ENCODE results near the gene GCK. TPM values are rescaled to one million over a fixed set of nuclear protein-coding genes. Genes with fewer than 3 reads are reported as not detected.

GCK gene
- total and polyA plus RNA-seq, 9 donors = 3.2 to 9.5 (median 4.9) TPM

DNA sequence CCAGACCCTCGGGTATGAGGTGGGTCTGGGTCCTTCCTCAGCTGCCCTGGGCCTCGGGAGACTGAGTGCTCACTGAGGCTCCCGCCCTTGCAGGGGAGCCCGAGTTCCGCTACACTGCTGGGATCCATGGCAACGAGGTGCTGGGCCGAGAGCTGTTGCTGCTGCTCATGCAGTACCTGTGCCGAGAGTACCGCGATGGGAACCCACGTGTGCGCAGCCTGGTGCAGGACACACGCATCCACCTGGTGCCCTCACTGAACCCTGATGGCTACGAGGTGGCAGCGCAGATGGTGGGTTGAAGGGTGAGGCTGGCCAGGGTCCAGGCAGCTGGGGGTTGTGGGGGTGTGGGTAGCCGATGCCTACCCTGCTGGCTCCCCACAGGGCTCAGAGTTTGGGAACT is 77.5 kb downstream of the GCK start:
- Histone ChIP-seq H3K36me3 (ENCODE audit: control insufficient read depth, insufficient read depth, low read length) (peaks cover 82% of the 10 kb centered on the region), H3K27ac (ENCODE audit: low read length) (no peak overlapping the region), H3K4me3 (ENCODE audit: low read length) (no peak overlapping the region), H3K4me1 (ENCODE audit: control insufficient read depth, insufficient read depth, low read length) (peaks cover 57% of the 10 kb centered on the region), H3K27me3 (ENCODE audit: control insufficient read depth, insufficient read depth, low read length) (no peaks in the 10 kb centered on the region), H3K9me3 (replicated peaks; ENCODE audit: control insufficient read depth, low read depth, low read length) (no peaks in the 10 kb centered on the region)
- no peak for DNase-seq
- 79% methylated on average over 14 of the region's 16 CpGs for WGBS (ENCODE audit: insufficient coverage)

GRCh38 chr7:44110719-44111635 is 78.3 kb downstream of the GCK start:
- H3K4me1 ChIP-seq (ENCODE audit: control insufficient read depth, insufficient read depth, low read length) = peaks cover 51% of the 10 kb centered on the region
- WGBS (ENCODE audit: insufficient coverage) = 68% methylated on average over 17 of the region's 27 CpGs

GRCh38 chr7:44109991-44110390 is 79.2 kb downstream of the GCK start:
- H3K4me1 ChIP-seq (ENCODE audit: control insufficient read depth, insufficient read depth, low read length) = peaks cover 51% of the 10 kb centered on the region
- no peak overlapping the region for H3K4me3 ChIP-seq (ENCODE audit: low read length)
- peaks cover 68% of the 10 kb centered on the region for H3K36me3 ChIP-seq (ENCODE audit: control insufficient read depth, insufficient read depth, low read length)
- WGBS (ENCODE audit: insufficient coverage) = 92% methylated on average over 17 of the region's 18 CpGs
- DNase-seq = no peak
- no peaks in the 10 kb centered on the region for H3K9me3 ChIP-seq (replicated peaks; ENCODE audit: control insufficient read depth, low read depth, low read length)
- H3K27ac ChIP-seq (ENCODE audit: low read length) = no peak overlapping the region
- H3K27me3 ChIP-seq (ENCODE audit: control insufficient read depth, insufficient read depth, low read length) = no peaks in the 10 kb centered on the region

More at GRCh38 chr7:44110719-44111635, 78.3 kb downstream of the GCK start:
- Histone ChIP-seq H3K9me3 (replicated peaks; ENCODE audit: control insufficient read depth, low read depth, low read length) (no peaks in the 10 kb centered on the region), H3K27ac (ENCODE audit: low read length) (no peak overlapping the region), H3K4me3 (ENCODE audit: low read length) (no peak overlapping the region), H3K27me3 (ENCODE audit: control insufficient read depth, insufficient read depth, low read length) (no peaks in the 10 kb centered on the region), H3K36me3 (ENCODE audit: control insufficient read depth, insufficient read depth, low read length) (peaks cover 78% of the 10 kb centered on the region)
- no peak for DNase-seq

GRCh38 chr7:44108768-44109750 is 80.2 kb downstream of the GCK start:
- 81% methylated on average over 11 of the region's 21 CpGs for WGBS (ENCODE audit: insufficient coverage)
- Histone ChIP-seq H3K27ac (ENCODE audit: low read length) (no peak overlapping the region), H3K36me3 (ENCODE audit: control insufficient read depth, insufficient read depth, low read length) (peaks cover 58% of the 10 kb centered on the region), H3K27me3 (ENCODE audit: control insufficient read depth, insufficient read depth, low read length) (no peaks in the 10 kb centered on the region), H3K9me3 (replicated peaks; ENCODE audit: control insufficient read depth, low read depth, low read length) (no peaks in the 10 kb centered on the region), H3K4me1 (ENCODE audit: control insufficient read depth, insufficient read depth, low read length) (peaks cover 44% of the 10 kb centered on the region), H3K4me3 (ENCODE audit: low read length) (no peak overlapping the region)
- DNase-seq = no peak

- Histone ChIP-seq H3K27me3 (ENCODE audit: control insufficient read depth, insufficient read depth, low read length) (peaks cover 5% of the 10 kb centered on the region), H3K4me1 (ENCODE audit: control insufficient read depth, insufficient read depth, low read length) (peaks cover 46% of the 10 kb centered on the region), H3K9me3 (replicated peaks; ENCODE audit: control insufficient read depth, low read depth, low read length) (no peaks in the 10 kb centered on the region), H3K4me3 (ENCODE audit: low read length) (no peak overlapping the region), H3K36me3 (ENCODE audit: control insufficient read depth, insufficient read depth, low read length) (peaks cover 51% of the 10 kb centered on the region), H3K27ac (ENCODE audit: low read length) (no peak overlapping the region)
- no peak for DNase-seq
- 83% methylated on average over 17 of the region's 21 CpGs for WGBS (ENCODE audit: insufficient coverage)
These were observed 81.1 kb downstream of the GCK start for GRCh38 chr7:44107961-44108767.

- H3K9me3 ChIP-seq (replicated peaks; ENCODE audit: control insufficient read depth, low read depth, low read length) = no peaks in the 10 kb centered on the region
- peaks cover 44% of the 10 kb centered on the region for H3K36me3 ChIP-seq (ENCODE audit: control insufficient read depth, insufficient read depth, low read length)
- H3K4me1 ChIP-seq (ENCODE audit: control insufficient read depth, insufficient read depth, low read length) = peaks cover 39% of the 10 kb centered on the region
- H3K4me3 ChIP-seq (ENCODE audit: low read length) = no peak overlapping the region
- H3K27me3 ChIP-seq (ENCODE audit: control insufficient read depth, insufficient read depth, low read length) = peaks cover 5% of the 10 kb centered on the region
- H3K27ac ChIP-seq (ENCODE audit: low read length) = no peak overlapping the region
- no peak for DNase-seq
- WGBS (ENCODE audit: insufficient coverage) = 81% methylated on average over 6 of the region's 18 CpGs
These were observed 81.9 kb downstream of the GCK start for GRCh38 chr7:44107116-44107960.

DNA sequence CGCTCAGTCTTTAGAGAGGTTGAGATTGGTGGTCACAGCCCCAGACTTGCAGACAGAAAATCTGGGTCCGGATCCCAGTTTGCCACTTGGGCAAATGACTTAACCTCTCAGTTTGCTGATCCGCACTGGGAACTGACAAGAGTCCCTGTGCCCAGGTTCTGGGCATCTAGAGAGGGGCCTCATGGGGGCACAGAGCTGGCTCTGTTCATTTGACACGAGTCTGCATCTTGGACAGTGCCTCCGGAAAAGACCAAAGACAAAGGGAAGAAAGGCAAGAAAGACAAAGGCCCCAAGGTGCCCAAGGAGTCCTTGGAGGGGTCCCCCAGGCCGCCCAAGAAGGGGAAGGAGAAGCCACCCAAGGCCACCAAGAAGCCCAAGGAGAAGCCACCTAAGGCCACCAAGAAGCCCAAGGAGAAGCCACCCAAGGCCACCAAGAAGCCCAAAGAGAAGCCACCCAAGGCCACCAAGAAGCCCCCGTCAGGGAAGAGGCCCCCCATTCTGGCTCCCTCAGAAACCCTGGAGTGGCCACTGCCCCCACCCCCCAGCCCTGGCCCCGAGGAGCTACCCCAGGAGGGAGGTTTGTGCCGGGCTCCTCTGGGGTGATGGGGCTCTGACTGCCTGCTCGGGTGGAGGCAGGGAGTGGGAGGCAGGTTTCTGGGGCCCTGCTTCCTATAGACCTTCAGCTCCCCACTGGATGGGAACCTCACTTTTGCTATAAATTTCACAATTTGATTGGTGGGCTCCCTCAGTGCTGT is 82.8 kb downstream of the GCK start:
- no peak for DNase-seq
- Histone ChIP-seq H3K4me1 (ENCODE audit: control insufficient read depth, insufficient read depth, low read length) (peaks cover 40% of the 10 kb centered on the region), H3K36me3 (ENCODE audit: control insufficient read depth, insufficient read depth, low read length) (peaks cover 39% of the 10 kb centered on the region), H3K27ac (ENCODE audit: low read length) (no peak overlapping the region), H3K27me3 (ENCODE audit: control insufficient read depth, insufficient read depth, low read length) (peaks cover 5% of the 10 kb centered on the region), H3K4me3 (ENCODE audit: low read length) (no peak overlapping the region), H3K9me3 (replicated peaks; ENCODE audit: control insufficient read depth, low read depth, low read length) (no peaks in the 10 kb centered on the region)
- 86% methylated on average over 6 of the region's 10 CpGs for WGBS (ENCODE audit: insufficient coverage)

DNA sequence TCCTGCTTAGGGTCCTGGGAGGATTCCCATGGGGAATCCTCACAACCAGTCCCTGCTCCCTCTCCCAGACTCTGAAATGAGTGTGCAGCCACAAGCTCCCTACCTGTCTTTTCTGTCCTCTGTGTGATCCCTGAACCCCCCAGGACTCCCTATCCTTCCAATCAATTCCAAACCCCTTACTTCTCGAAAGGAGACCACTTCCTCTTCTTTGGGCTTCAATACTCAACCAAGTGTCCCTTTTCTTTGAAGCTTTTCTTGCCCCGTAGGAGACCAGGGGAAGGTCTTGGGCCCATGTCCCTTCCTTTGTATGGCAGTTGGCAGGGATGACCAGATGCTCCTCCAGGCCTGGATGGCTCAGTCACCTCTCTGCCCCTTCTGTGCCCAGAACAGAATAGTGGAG is 83.4 kb downstream of the GCK start:
- Histone ChIP-seq H3K4me3 (ENCODE audit: low read length) (peak overlapping the region; percentile 65), H3K36me3 (ENCODE audit: control insufficient read depth, insufficient read depth, low read length) (peaks cover 32% of the 10 kb centered on the region), H3K27me3 (ENCODE audit: control insufficient read depth, insufficient read depth, low read length) (peaks cover 5% of the 10 kb centered on the region), H3K4me1 (ENCODE audit: control insufficient read depth, insufficient read depth, low read length) (peaks cover 42% of the 10 kb centered on the region), H3K27ac (ENCODE audit: low read length) (no peak overlapping the region), H3K9me3 (replicated peaks; ENCODE audit: control insufficient read depth, low read depth, low read length) (no peaks in the 10 kb centered on the region)
- no CpG with 5 or more reads among the region's 2 CpGs for WGBS (ENCODE audit: insufficient coverage)
- DNase-seq = no peak
